ENCODE measurements around the gene EMC8. TPM values are rescaled to one million over a fixed set of nuclear protein-coding genes. Genes with fewer than 3 reads are reported as not detected.

EMC8 gene
- total and polyA plus RNA-seq, 2 of the 8 experiments (the other 6 are each of a cell fraction or from before 2014, with no cell fraction given), result 52.2 to 69.7 TPM

DNA sequence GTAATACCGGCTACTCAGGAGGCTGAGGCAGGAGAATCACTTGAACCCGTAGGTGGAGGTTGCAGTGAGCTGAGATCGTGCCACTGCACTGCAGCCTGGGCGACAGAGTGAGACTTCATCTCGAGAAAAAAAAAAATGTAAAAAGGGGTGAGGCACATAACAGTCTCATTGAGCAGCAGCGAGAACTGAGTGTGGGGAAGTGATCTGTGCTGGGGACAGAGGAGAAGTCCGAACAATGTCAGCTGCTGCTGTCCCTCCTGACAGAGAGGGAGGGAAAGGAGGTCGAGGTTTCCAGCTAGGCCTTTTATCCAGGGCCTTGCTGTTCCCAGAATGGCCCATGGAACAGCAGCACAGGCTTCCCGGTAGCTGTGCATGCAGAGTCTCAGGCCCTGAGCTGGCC lies 62.4 kb downstream of the EMC8 start (continued):
- TF ChIP-seq, protein P1, sequence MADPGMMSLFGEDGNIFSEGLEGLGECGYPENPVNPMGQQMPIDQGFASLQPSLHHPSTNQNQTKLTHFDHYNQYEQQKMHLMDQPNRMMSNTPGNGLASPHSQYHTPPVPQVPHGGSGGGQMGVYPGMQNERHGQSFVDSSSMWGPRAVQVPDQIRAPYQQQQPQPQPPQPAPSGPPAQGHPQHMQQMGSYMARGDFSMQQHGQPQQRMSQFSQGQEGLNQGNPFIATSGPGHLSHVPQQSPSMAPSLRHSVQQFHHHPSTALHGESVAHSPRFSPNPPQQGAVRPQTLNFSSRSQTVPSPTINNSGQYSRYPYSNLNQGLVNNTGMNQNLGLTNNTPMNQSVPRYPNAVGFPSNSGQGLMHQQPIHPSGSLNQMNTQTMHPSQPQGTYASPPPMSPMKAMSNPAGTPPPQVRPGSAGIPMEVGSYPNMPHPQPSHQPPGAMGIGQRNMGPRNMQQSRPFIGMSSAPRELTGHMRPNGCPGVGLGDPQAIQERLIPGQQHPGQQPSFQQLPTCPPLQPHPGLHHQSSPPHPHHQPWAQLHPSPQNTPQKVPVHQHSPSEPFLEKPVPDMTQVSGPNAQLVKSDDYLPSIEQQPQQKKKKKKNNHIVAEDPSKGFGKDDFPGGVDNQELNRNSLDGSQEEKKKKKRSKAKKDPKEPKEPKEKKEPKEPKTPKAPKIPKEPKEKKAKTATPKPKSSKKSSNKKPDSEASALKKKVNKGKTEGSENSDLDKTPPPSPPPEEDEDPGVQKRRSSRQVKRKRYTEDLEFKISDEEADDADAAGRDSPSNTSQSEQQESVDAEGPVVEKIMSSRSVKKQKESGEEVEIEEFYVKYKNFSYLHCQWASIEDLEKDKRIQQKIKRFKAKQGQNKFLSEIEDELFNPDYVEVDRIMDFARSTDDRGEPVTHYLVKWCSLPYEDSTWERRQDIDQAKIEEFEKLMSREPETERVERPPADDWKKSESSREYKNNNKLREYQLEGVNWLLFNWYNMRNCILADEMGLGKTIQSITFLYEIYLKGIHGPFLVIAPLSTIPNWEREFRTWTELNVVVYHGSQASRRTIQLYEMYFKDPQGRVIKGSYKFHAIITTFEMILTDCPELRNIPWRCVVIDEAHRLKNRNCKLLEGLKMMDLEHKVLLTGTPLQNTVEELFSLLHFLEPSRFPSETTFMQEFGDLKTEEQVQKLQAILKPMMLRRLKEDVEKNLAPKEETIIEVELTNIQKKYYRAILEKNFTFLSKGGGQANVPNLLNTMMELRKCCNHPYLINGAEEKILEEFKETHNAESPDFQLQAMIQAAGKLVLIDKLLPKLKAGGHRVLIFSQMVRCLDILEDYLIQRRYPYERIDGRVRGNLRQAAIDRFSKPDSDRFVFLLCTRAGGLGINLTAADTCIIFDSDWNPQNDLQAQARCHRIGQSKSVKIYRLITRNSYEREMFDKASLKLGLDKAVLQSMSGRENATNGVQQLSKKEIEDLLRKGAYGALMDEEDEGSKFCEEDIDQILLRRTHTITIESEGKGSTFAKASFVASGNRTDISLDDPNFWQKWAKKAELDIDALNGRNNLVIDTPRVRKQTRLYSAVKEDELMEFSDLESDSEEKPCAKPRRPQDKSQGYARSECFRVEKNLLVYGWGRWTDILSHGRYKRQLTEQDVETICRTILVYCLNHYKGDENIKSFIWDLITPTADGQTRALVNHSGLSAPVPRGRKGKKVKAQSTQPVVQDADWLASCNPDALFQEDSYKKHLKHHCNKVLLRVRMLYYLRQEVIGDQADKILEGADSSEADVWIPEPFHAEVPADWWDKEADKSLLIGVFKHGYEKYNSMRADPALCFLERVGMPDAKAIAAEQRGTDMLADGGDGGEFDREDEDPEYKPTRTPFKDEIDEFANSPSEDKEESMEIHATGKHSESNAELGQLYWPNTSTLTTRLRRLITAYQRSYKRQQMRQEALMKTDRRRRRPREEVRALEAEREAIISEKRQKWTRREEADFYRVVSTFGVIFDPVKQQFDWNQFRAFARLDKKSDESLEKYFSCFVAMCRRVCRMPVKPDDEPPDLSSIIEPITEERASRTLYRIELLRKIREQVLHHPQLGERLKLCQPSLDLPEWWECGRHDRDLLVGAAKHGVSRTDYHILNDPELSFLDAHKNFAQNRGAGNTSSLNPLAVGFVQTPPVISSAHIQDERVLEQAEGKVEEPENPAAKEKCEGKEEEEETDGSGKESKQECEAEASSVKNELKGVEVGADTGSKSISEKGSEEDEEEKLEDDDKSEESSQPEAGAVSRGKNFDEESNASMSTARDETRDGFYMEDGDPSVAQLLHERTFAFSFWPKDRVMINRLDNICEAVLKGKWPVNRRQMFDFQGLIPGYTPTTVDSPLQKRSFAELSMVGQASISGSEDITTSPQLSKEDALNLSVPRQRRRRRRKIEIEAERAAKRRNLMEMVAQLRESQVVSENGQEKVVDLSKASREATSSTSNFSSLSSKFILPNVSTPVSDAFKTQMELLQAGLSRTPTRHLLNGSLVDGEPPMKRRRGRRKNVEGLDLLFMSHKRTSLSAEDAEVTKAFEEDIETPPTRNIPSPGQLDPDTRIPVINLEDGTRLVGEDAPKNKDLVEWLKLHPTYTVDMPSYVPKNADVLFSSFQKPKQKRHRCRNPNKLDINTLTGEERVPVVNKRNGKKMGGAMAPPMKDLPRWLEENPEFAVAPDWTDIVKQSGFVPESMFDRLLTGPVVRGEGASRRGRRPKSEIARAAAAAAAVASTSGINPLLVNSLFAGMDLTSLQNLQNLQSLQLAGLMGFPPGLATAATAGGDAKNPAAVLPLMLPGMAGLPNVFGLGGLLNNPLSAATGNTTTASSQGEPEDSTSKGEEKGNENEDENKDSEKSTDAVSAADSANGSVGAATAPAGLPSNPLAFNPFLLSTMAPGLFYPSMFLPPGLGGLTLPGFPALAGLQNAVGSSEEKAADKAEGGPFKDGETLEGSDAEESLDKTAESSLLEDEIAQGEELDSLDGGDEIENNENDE (IDR thresholded peaks at IDR 0.05; ENCODE audit: insufficient replicate concordance, low read length), result no peak
- TF ChIP-seq ASH2L (IDR thresholded peaks at IDR 0.05; ENCODE audit: low read length) (no peak), NRF1 (IDR thresholded peaks at IDR 0.05; ENCODE audit: low read depth, low read length) (no peak), BRCA1 (IDR thresholded peaks at IDR 0.05; ENCODE audit: low read depth, low read length) (no peak), EP300 (IDR thresholded peaks at IDR 0.05; ENCODE audit: borderline replicate concordance in 1 of 2, low read depth in 2 of 2, low read length in 2 of 2) (no peak)

Measured in H1 (cell line).